GM18499 (cell line): ENCODE data around the gene TCEANC.
A peak's percentile ranks its signal among the peaks of the same experiment; 100 is the strongest.
"Not testable (repeated sequence)": the region's sequence is repeated elsewhere in the genome, so short reads cannot be mapped to it uniquely, and the experiment has no call there.

ENCODE experiments used
- ATAC-seq: cut with Tn5 transposase; IDR thresholded peaks from one replicate; pipeline ENCODE4 v1.9.1; 2021; ENCODE audit warnings: moderate number of reproducible peaks; ENCODE audit not compliant: insufficient read depth, unreplicated experiment

The TCEANC gene

GRCh38 chrX:13652850-13653693, at the start of gene TCEANC:
TSS of gene TCEANC (plus strand) at chrX:13653141. CDS start at chrX:13662509, 9,368 bp downstream.
- ATAC-seq, result peak; percentile 88

- ATAC-seq, result no peak
Measured at GRCh38 chrX:13605611-13606010, 47.3 kb upstream of the TCEANC start.

- no peak for ATAC-seq
Measured at GRCh38 chrX:13607331-13607995, 45.5 kb upstream of the TCEANC start.

GRCh38 chrX:13607996-13608365, 45.0 kb upstream of the TCEANC start:
- no peak for ATAC-seq

GRCh38 chrX:13614154-13614553, 38.8 kb upstream of the TCEANC start:
- ATAC-seq, result no peak

GRCh38 chrX:13620207-13620606, 32.7 kb upstream of the TCEANC start:
- ATAC-seq, result no peak

GRCh38 chrX:13622401-13622964, 30.5 kb upstream of the TCEANC start:
- ATAC-seq, result no peak

- ATAC-seq, result no peak
Measured at GRCh38 chrX:13627306-13627705, 25.6 kb upstream of the TCEANC start.

GRCh38 chrX:13637224-13637623, 15.7 kb upstream of the TCEANC start:
- not testable (repeated sequence) for ATAC-seq

- ATAC-seq, result no peak
Measured at GRCh38 chrX:13638021-13638420, 14.9 kb upstream of the TCEANC start.

GRCh38 chrX:13638826-13639225, 14.1 kb upstream of the TCEANC start:
- no peak for ATAC-seq

GRCh38 chrX:13641684-13642083, 11.3 kb upstream of the TCEANC start:
- ATAC-seq, result not testable (repeated sequence)

GRCh38 chrX:13645464-13646153, 7.3 kb upstream of the TCEANC start:
- no peak for ATAC-seq

GRCh38 chrX:13646154-13646549, 6.8 kb upstream of the TCEANC start:
- no peak for ATAC-seq

- ATAC-seq, result no peak
Measured at GRCh38 chrX:13647709-13648212, 5.2 kb upstream of the TCEANC start.

- not testable (repeated sequence) for ATAC-seq
Measured at GRCh38 chrX:13648336-13648735, 4.6 kb upstream of the TCEANC start.

GRCh38 chrX:13649838-13650237, 3.1 kb upstream of the TCEANC start:
- ATAC-seq, result no peak

- no peak for ATAC-seq
Measured at GRCh38 chrX:13650318-13650717, 2.6 kb upstream of the TCEANC start.

- no peak for ATAC-seq
Measured at GRCh38 chrX:13651150-13651549, 1.8 kb upstream of the TCEANC start.

- ATAC-seq, result no peak
Measured at GRCh38 chrX:13652287-13652793, 601 bp upstream of the TCEANC start.
